DMS153 treated with DMSO at 0.1 percent for 48 hours (cell line): ENCODE data around the gene GSG1L.

Experiments
- DNase-seq: peaks from one replicate; lab custom pipeline; 2025; ENCODE audit not compliant: unreplicated experiment; lab: John Stamatoyannopoulos, UW

Gene GSG1L

GRCh38 chr16:27798241-27798640 lies 265.3 kb downstream of the GSG1L start:
- DNase-seq, result no peak

GRCh38 chr16:27795992-27796614 lies 267.4 kb downstream of the GSG1L start:
- no peak for DNase-seq

- no peak for DNase-seq
Observed at GRCh38 chr16:27793249-27793622, 270.3 kb downstream of the GSG1L start.

GRCh38 chr16:27792486-27793248 lies 270.8 kb downstream of the GSG1L start:
- no peak for DNase-seq

- no peak for DNase-seq
Observed at GRCh38 chr16:27791404-27791719, 272.2 kb downstream of the GSG1L start.

- DNase-seq, result no peak
Observed at GRCh38 chr16:27790546-27791403, 272.7 kb downstream of the GSG1L start.

GRCh38 chr16:27789595-27790241 lies 273.8 kb downstream of the GSG1L start:
- DNase-seq, result no peak

GRCh38 chr16:27789150-27789549 lies 274.4 kb downstream of the GSG1L start:
- DNase-seq, result no peak

GRCh38 chr16:27787665-27788064 lies 275.8 kb downstream of the GSG1L start:
- DNase-seq, result no peak

GRCh38 chr16:27786923-27787625 lies 276.4 kb downstream of the GSG1L start:
- DNase-seq, result no peak

GRCh38 chr16:27786221-27786922 lies 277.1 kb downstream of the GSG1L start:
- DNase-seq, result no peak

- no peak for DNase-seq
Observed at GRCh38 chr16:27785307-27785678, 278.2 kb downstream of the GSG1L start.

GRCh38 chr16:27784351-27785306 lies 278.9 kb downstream of the GSG1L start:
- DNase-seq, result no peak

GRCh38 chr16:27781981-27782880 lies 281.3 kb downstream of the GSG1L start:
- DNase-seq, result no peak

GRCh38 chr16:27781195-27781524 lies 282.4 kb downstream of the GSG1L start:
- no peak for DNase-seq

GRCh38 chr16:27780468-27781194 lies 282.9 kb downstream of the GSG1L start:
- DNase-seq, result no peak

GRCh38 chr16:27779641-27780164 lies 283.8 kb downstream of the GSG1L start:
- DNase-seq, result no peak
